OCI-LY1 (cell line): ENCODE data around the gene GLT6D1.

Experiments
- EZH2 ChIP-seq: fragments of 200-600 bp; sonication (generic), shearing (Covaris generic); IDR thresholded peaks from 2 replicates; pipeline ENCODE4 v1.8.0; 2017; ENCODE audit warnings: borderline replicate concordance, mixed run types, mild to moderate bottlenecking, antibody characterized with exemption, low read length, moderate library complexity, mixed read lengths
- TF ChIP-seq, protein P1 (sequence below): fragments of 200-600 bp; sonication (generic), shearing (Covaris generic); IDR thresholded peaks from 2 replicates; pipeline ENCODE4 v1.5.1; 2017; ENCODE audit warnings: mild to moderate bottlenecking, antibody characterized with exemption, low read length, moderate library complexity, mixed read lengths

DNA sequence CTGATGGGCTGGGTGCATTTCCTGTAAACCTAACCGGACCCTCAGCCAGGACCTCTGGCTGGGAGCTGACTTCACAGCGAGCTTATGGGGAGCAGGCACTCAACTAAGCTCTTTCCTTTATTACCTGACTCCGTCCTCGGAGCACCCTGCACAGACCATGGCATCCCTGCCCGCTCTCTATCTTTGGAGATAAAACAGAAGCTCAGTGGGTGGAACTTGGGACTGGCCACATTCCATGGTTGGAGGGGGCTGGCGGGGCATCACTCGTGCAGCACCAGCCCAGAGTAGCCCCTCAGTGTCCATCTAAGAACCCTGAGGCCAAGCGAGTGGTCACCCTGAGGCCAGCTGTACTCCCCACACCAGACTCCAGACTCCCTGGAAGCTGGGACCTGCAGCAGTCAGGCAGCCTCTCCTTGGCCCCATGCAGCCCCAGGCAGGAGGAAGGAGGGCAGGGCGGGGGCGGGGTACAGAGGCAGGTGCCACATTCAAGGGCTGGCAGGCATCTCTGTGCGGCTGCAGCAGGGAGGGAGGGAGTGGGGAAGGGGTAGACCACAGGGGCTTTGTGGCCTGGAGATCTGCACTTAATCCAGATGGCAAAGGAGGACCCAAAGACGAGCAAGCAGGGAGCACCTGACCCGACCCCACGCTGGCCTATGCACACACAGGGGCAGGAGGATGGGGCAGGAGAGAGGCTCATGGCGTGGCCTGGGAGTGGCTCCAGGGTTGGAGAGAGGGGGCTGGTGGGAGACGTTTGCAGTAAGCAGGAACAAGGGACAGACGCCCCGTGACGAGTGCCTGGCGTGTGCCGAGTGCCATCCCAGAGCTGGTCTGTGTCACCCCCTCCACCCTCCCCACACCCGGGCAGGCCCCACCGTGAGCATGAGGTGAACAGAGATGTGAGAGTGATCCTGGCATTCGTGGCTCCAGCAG is 26.1 kb downstream of the GLT6D1 start:
- TF ChIP-seq, protein P1, sequence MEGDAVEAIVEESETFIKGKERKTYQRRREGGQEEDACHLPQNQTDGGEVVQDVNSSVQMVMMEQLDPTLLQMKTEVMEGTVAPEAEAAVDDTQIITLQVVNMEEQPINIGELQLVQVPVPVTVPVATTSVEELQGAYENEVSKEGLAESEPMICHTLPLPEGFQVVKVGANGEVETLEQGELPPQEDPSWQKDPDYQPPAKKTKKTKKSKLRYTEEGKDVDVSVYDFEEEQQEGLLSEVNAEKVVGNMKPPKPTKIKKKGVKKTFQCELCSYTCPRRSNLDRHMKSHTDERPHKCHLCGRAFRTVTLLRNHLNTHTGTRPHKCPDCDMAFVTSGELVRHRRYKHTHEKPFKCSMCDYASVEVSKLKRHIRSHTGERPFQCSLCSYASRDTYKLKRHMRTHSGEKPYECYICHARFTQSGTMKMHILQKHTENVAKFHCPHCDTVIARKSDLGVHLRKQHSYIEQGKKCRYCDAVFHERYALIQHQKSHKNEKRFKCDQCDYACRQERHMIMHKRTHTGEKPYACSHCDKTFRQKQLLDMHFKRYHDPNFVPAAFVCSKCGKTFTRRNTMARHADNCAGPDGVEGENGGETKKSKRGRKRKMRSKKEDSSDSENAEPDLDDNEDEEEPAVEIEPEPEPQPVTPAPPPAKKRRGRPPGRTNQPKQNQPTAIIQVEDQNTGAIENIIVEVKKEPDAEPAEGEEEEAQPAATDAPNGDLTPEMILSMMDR: no peak
- TF ChIP-seq EZH2: no peak
